GM20431 (cell line): ENCODE measurements around the gene ERG28.

ENCODE experiments used
- in situ Hi-C: fragments of 300-500 bp; cut with MseI, MboI; formaldehyde crosslinking; loops from one replicate; pipeline ENCODE4 v1.15.0; 2020; ENCODE audit warnings: low sequenced_read_pairs; ENCODE audit not compliant: unreplicated experiment

ERG28 gene

DNA sequence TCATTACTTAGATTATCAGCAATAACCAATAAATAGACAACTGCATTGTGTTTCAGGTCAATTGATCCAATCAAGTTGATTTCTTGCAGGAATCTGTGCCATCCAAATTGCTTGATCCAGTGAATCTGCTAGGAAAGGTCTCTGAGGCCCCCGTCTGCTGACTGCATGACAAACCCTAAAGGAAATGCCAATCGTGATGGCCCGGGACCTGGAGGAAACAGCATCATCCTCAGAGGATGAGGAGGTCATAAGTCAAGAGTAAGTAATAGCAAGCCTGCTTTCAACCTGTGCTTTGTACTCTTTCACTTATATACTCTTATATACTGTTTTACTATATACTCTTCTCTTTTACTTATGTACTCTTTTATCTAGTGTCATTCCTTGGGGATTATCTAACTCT lies 2.3 kb upstream of the ERG28 start:
- in situ Hi-C loops, result no loop called here

- in situ Hi-C loops, result no loop called here
These were observed 781 bp upstream of the ERG28 start for GRCh38 chr14:75661499-75661814.

GRCh38 chr14:75660238-75660629 lies 442 bp downstream of the ERG28 start:
- in situ Hi-C loops, result no loop called here

DNA sequence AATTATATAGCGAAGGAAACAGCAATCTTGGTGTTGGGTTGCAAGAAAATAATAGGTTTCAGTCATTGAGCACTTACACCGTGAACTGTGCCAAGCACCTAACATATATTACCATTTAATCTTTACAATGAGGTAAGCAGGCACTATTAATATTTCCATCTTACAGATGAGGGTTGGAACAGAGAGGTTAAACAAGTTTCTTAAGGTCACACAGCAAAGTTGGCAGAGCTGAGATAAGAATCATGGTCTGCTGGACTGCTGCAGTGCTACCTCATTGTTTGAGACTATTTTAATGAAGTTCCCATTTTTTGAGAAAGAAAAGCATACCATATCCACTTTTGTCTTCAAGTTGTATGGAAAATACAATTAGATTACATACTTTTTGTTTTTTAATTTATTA lies 1.7 kb downstream of the ERG28 start:
- in situ Hi-C loops, result no loop called here

- in situ Hi-C loops, result no loop called here
These were observed 3.3 kb downstream of the ERG28 start for GRCh38 chr14:75657331-75657730.

- in situ Hi-C loops, result no loop called here
These were observed 5.4 kb downstream of the ERG28 start for GRCh38 chr14:75655235-75655634.

- in situ Hi-C loops, result loop anchor here (5.0 kb wide), 1 partner anchor 82 kb away; no protein-coding TSS in a partner anchor
These were observed 6.4 kb downstream of the ERG28 start for GRCh38 chr14:75654127-75654732.

DNA sequence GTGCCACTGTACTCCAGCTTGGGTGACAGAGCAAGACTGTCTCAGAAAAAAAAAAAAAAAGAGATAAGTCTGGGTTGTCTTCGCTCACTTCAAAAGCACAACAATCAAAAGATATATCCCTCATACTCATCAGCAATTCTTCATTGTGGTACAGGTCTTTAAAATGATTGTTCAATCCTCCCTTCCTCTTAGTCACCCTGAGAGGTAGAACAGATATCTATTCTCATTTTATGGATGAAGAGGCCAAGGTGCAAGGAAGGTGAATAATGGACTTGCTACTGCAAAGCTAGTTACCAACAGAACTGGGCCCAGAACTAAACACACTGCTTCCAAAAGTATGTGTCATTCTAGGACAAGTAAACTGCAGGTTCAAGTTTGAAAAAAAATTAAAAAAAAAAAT lies 7.1 kb downstream of the ERG28 start:
- in situ Hi-C loops, result loop anchor here (5.0 kb wide), 1 partner anchor 81 kb away; no protein-coding TSS in a partner anchor

- in situ Hi-C loops, result loop anchor here (5.0 kb wide), 1 partner anchor 78 kb away; no protein-coding TSS in a partner anchor
These were observed 10.2 kb downstream of the ERG28 start for GRCh38 chr14:75650253-75651058.

DNA sequence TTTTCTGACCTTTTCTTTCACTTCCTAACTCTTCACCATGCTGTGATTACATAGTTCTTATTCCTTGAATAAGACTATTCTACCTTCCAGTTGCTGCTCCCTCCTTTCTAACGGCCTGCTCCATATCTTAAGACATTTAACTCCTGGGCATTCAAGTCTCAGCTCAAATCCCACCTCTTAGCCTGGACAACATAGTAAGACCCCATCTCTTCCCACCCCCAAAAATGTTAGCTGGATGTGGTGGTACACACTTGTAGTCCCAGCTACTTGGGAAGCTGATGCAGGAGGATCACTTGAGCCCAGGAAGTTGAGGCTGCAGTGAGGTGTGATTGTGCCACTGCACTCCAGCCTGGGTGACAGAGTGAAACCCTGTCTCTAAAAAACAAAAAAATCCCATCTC lies 10.9 kb downstream of the ERG28 start:
- in situ Hi-C loops, result loop anchor here (5.0 kb wide), 1 partner anchor 77 kb away; no protein-coding TSS in a partner anchor

- in situ Hi-C loops, result no loop called here
These were observed 11.3 kb downstream of the ERG28 start for GRCh38 chr14:75649337-75649736.

- in situ Hi-C loops, result no loop called here
These were observed 12.4 kb downstream of the ERG28 start for GRCh38 chr14:75648066-75648838.

DNA sequence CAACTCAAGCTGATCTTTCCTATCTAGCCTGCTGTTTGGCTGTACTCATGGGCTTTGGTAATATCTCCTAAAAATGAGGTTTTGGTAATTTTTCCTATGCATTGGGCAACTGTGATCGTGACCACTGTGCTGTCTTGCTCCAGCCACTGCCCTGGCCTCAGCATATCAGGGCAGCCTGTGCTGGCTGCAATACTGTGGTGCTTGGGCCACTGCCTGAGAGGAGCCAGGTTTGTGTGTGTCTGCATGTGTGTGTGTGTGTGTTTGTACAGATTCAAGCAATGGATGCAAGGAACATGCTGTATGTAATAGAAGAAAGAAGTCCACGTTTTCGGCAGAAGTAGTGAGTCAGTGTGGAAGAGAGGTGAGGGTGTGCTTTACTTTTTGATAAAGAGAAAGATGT lies 13.0 kb downstream of the ERG28 start:
- in situ Hi-C loops, result no loop called here

GRCh38 chr14:75646762-75647161 lies 13.9 kb downstream of the ERG28 start:
- in situ Hi-C loops, result no loop called here

DNA sequence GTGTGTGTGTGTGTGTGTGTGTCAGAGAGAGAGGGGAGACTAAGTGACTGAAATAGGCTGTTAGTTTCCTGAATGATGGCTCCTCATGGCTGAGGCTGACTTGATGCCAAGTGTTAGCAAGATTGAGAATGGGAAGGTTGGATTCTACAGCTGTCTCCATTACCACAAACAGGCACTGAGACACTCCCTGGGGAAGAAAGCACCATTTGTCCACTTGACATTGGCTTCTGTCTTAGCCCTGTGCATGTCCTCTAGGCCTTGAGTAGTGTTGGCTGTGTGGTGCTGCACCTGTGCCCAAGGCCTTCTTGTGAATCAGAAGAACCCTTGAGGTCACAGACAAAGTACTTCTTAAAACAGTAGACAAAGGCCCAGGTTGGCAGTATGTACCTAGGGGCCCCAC lies 15.6 kb downstream of the ERG28 start:
- in situ Hi-C loops, result no loop called here

GRCh38 chr14:75643985-75644384 lies 16.7 kb downstream of the ERG28 start:
- in situ Hi-C loops, result no loop called here

- in situ Hi-C loops, result no loop called here
These were observed 19.8 kb downstream of the ERG28 start for GRCh38 chr14:75640876-75641275.

- in situ Hi-C loops, result no loop called here
These were observed 24.5 kb downstream of the ERG28 start for GRCh38 chr14:75636100-75636692.

DNA sequence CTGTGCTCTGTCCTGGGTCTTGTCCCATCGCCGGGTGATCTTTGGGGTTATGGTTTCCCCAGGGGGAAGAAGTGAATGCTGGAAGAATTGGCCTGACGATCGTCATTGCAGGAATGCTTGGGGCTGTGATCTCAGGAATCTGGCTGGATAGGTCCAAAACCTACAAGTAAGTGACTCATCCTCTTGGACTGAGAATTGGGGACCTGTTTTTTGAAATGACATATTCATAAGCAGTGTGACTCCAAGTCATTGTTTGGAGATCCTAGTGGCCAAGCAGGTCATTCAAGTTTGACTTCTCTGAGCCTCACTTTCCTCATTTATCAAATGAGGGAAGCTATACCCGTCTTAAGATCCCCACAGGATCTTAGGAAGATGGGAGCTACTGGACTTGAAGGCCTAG lies 25.8 kb downstream of the ERG28 start:
- in situ Hi-C loops, result no loop called here

GRCh38 chr14:75631453-75631831 lies 29.2 kb downstream of the ERG28 start:
- in situ Hi-C loops, result no loop called here
